ENCODE results near the gene AIFM2. TPM values are rescaled to one million over a fixed set of nuclear protein-coding genes. Genes with fewer than 3 reads are reported as not detected.

AIFM2 gene
- total and polyA plus RNA-seq, 2 of the 13 experiments (the other 11 are each of a cell fraction or from before 2014, with no cell fraction given) = 20.3 to 29.5 TPM

DNA sequence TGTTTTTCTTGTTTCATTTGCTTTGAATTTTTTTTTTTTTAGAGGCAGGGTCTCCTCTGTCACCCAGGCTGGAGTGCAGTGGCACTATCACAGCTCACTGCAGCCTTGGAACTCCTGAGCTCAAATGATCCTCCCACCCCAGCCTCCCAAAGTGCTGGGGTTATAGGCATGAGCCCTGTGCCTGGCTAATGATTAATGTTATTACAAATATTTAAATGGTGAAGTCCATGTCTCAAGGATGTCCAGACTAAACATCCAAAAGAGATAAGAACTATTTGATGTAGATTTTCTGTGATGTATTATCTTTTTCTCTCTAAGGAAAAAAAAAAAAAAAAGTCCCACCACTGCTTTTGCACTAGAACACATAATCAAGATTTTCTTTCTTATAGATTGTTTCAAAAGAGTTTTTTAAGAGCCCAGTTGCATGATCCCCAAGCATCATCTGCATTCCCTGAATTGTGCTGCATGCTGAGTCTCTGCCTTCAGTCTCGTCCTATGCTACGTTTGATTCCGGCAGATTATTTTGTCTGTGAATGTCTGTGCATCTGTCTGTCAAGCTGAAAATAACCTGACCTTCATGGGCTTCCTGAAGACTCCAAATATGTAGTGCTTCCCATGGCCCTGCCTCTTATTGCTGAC lies 46.5 kb downstream of the AIFM2 start (continued):
- TF ChIP-seq, protein P1, sequence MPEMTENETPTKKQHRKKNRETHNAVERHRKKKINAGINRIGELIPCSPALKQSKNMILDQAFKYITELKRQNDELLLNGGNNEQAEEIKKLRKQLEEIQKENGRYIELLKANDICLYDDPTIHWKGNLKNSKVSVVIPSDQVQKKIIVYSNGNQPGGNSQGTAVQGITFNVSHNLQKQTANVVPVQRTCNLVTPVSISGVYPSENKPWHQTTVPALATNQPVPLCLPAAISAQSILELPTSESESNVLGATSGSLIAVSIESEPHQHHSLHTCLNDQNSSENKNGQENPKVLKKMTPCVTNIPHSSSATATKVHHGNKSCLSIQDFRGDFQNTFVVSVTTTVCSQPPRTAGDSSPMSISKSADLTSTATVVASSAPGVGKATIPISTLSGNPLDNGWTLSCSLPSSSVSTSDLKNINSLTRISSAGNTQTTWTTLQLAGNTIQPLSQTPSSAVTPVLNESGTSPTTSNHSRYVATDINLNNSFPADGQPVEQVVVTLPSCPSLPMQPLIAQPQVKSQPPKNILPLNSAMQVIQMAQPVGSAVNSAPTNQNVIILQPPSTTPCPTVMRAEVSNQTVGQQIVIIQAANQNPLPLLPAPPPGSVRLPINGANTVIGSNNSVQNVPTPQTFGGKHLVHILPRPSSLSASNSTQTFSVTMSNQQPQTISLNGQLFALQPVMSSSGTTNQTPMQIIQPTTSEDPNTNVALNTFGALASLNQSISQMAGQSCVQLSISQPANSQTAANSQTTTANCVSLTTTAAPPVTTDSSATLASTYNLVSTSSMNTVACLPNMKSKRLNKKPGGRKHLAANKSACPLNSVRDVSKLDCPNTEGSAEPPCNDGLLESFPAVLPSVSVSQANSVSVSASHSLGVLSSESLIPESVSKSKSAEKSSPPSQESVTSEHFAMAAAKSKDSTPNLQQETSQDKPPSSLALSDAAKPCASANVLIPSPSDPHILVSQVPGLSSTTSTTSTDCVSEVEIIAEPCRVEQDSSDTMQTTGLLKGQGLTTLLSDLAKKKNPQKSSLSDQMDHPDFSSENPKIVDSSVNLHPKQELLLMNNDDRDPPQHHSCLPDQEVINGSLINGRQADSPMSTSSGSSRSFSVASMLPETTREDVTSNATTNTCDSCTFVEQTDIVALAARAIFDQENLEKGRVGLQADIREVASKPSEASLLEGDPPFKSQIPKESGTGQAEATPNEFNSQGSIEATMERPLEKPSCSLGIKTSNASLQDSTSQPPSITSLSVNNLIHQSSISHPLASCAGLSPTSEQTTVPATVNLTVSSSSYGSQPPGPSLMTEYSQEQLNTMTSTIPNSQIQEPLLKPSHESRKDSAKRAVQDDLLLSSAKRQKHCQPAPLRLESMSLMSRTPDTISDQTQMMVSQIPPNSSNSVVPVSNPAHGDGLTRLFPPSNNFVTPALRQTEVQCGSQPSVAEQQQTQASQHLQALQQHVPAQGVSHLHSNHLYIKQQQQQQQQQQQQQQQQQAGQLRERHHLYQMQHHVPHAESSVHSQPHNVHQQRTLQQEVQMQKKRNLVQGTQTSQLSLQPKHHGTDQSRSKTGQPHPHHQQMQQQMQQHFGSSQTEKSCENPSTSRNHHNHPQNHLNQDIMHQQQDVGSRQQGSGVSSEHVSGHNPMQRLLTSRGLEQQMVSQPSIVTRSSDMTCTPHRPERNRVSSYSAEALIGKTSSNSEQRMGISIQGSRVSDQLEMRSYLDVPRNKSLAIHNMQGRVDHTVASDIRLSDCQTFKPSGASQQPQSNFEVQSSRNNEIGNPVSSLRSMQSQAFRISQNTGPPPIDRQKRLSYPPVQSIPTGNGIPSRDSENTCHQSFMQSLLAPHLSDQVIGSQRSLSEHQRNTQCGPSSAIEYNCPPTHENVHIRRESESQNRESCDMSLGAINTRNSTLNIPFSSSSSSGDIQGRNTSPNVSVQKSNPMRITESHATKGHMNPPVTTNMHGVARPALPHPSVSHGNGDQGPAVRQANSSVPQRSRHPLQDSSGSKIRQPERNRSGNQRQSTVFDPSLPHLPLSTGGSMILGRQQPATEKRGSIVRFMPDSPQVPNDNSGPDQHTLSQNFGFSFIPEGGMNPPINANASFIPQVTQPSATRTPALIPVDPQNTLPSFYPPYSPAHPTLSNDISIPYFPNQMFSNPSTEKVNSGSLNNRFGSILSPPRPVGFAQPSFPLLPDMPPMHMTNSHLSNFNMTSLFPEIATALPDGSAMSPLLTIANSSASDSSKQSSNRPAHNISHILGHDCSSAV (CRISPR knock-in tag; IDR thresholded peaks at IDR 0.05; ENCODE audit: borderline replicate concordance) = no peak
- no peak for TF ChIP-seq PAF1 (CRISPR knock-in tag; IDR thresholded peaks at IDR 0.05)
- no peak for TF ChIP-seq ZSCAN20 (CRISPR knock-in tag; IDR thresholded peaks at IDR 0.05; ENCODE audit: borderline replicate concordance)
- no peak for TF ChIP-seq SMAD1 (CRISPR knock-in tag; IDR thresholded peaks at IDR 0.05; ENCODE audit: borderline replicate concordance, low read depth)
- peak; percentile 88 for TF ChIP-seq CREM (IDR thresholded peaks at IDR 0.05)
- TF ChIP-seq CREM (CRISPR knock-in tag; IDR thresholded peaks at IDR 0.05) = no peak
- TF ChIP-seq, protein P2, sequence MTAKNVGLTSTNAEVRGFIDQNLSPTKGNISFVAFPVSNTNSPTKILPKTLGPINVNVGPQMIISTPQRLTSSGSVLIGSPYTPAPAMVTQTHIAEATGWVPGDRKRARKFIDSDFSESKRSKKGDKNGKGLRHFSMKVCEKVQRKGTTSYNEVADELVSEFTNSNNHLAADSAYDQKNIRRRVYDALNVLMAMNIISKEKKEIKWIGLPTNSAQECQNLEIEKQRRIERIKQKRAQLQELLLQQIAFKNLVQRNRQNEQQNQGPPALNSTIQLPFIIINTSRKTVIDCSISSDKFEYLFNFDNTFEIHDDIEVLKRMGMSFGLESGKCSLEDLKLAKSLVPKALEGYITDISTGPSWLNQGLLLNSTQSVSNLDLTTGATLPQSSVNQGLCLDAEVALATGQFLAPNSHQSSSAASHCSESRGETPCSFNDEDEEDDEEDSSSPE (CRISPR knock-in tag; IDR thresholded peaks at IDR 0.05) = no peak
- peak; percentile 85 for TF ChIP-seq FOXA3 (CRISPR knock-in tag; IDR thresholded peaks at IDR 0.05)
- TF ChIP-seq ZNF563 (CRISPR knock-in tag; IDR thresholded peaks at IDR 0.05) = no peak
- TF ChIP-seq ZNF83 (CRISPR knock-in tag; IDR thresholded peaks at IDR 0.05; ENCODE audit: borderline replicate concordance) = no peak
- no peak for TF ChIP-seq PHF20 (CRISPR knock-in tag; IDR thresholded peaks at IDR 0.05)
- TF ChIP-seq SRF (IDR thresholded peaks at IDR 0.05; ENCODE audit: low read depth, low read length) = no peak
- TF ChIP-seq, protein P3, sequence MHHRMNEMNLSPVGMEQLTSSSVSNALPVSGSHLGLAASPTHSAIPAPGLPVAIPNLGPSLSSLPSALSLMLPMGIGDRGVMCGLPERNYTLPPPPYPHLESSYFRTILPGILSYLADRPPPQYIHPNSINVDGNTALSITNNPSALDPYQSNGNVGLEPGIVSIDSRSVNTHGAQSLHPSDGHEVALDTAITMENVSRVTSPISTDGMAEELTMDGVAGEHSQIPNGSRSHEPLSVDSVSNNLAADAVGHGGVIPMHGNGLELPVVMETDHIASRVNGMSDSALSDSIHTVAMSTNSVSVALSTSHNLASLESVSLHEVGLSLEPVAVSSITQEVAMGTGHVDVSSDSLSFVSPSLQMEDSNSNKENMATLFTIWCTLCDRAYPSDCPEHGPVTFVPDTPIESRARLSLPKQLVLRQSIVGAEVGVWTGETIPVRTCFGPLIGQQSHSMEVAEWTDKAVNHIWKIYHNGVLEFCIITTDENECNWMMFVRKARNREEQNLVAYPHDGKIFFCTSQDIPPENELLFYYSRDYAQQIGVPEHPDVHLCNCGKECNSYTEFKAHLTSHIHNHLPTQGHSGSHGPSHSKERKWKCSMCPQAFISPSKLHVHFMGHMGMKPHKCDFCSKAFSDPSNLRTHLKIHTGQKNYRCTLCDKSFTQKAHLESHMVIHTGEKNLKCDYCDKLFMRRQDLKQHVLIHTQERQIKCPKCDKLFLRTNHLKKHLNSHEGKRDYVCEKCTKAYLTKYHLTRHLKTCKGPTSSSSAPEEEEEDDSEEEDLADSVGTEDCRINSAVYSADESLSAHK (CRISPR knock-in tag; IDR thresholded peaks at IDR 0.05; ENCODE audit: borderline replicate concordance) = no peak
- TF ChIP-seq KDM6A (CRISPR knock-in tag; IDR thresholded peaks at IDR 0.05; ENCODE audit: low read depth) = peak; percentile 37; the same call in 1 of the 2 replicates
- TF ChIP-seq, protein P4, sequence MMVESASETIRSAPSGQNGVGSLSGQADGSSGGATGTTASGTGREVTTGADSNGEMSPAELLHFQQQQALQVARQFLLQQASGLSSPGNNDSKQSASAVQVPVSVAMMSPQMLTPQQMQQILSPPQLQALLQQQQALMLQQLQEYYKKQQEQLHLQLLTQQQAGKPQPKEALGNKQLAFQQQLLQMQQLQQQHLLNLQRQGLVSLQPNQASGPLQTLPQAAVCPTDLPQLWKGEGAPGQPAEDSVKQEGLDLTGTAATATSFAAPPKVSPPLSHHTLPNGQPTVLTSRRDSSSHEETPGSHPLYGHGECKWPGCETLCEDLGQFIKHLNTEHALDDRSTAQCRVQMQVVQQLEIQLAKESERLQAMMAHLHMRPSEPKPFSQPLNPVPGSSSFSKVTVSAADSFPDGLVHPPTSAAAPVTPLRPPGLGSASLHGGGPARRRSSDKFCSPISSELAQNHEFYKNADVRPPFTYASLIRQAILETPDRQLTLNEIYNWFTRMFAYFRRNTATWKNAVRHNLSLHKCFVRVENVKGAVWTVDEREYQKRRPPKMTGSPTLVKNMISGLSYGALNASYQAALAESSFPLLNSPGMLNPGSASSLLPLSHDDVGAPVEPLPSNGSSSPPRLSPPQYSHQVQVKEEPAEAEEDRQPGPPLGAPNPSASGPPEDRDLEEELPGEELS (CRISPR knock-in tag; IDR thresholded peaks at IDR 0.05) = peak; percentile 71

Data from HepG2 (cell line).